LHCN-M2 (cell line): ENCODE measurements around the gene CALB2. TPM values are rescaled to one million over a fixed set of nuclear protein-coding genes. Genes with fewer than 3 reads are reported as not detected.
"Not testable (repeated sequence)": the region's sequence is repeated elsewhere in the genome, so short reads cannot be mapped to it uniquely, and the experiment has no call there.

Source experiments
- DNase-seq: peaks from one replicate; pipeline ENCODE4 v3.0.0-alpha.2; 2012; ENCODE audit warnings: low read depth
- total RNA-seq: library from RNA; depleted of rRNA; stranded (reverse); fragments of >200 nt; gene quantifications from 2 replicates; pipeline ENCODE4 v1.2.3, GENCODE V29; 2014

Gene CALB2
- total RNA-seq, 1 experiment from 2014 or later = 0.23 TPM

DNA sequence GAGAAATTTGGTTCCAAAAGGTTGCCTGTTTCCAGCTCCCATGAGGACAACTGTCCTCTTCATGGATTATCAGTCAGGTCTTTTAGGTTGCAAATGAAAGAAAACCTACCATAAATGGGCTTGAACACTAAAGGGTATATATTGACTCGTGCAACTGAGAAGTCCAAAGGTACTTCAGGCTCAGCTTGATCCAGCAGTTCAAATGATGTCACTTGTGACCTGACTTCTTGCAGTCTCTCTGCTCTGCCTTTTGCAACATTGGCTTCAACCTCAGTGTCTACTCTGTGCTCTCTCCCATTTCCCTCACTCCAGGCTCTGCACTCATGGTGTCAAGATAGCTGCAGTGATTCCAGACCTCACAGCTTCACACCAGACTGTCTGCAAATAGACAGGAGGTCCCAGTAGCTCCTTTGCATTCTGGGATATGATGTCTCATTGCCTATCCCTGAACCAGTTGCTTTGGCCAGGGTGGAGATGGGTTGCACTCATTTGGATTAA lies 5.5 kb upstream of the CALB2 start:
- DNase-seq = no peak

DNA sequence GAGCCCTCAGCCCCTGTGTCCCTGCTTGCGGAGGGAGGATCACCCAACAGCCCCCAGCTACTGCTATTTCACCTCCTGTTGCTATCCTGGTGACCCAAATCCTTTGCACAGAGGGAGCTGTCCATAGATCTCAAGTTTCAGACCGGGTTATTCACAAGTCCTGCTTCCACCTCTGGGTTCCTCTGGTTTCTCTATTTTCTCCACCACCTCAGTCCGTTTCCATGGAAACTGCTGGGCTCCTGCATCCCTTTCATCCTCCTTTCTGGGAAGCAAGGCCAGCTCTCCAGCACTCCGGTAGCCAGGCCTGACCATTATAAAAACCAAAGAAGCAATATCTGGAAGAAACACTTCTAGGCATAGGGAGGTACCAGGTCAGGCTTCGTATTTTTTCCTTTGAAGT lies 4.8 kb upstream of the CALB2 start:
- DNase-seq = no peak

DNA sequence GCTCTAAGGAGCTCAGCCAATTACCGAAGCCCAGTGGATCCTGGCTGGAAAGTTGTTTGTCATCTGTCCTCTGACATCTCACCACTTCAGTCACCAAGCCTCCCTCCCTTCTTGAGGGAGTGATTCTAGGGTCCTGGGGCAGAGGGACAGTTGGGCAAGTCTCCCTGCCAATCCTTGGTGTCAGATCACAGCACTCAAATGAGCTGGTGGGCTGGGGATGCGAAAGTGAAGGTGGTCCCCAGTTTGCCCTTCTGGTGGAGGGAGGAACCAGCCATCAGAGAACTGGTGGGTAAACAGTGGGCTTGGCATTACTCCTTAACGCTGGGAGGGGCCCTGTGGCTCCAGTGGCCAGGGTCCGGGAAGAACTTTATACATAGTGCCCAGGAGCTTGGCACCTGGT lies 4.4 kb upstream of the CALB2 start:
- no peak for DNase-seq

DNA sequence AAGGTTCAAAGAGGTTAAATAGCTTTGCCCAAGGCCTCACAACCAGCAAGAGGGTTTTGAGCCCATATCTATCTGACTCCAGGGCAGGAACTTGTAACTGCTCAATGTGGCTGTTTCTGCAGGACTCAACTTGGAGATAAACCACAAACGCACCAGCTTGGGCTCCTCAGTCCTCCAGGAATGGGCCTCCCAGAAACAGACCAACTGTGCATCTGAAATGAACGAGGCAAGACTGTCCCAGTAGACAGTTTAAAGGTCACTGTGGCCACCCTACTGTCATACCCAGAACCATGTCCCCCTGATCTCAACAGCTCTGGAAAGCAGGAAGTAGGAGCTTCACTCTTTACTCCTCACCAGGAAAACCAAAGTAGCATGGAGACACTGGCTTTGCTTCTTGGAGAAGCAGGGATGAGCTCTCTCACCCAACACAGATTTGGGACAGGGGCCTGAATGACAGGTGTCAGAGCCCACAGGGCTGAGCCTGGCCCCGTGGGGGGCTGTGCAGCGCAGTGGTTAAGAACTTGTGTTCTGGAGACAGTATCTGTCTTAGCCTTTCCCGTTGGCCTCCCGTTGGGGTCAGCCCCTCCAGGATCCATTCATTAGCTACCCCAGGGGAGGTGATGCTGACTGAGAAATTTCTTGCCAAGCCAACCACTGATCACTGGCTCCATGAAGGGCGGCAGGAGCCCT lies 2.3 kb upstream of the CALB2 start:
- DNase-seq = no peak

DNA sequence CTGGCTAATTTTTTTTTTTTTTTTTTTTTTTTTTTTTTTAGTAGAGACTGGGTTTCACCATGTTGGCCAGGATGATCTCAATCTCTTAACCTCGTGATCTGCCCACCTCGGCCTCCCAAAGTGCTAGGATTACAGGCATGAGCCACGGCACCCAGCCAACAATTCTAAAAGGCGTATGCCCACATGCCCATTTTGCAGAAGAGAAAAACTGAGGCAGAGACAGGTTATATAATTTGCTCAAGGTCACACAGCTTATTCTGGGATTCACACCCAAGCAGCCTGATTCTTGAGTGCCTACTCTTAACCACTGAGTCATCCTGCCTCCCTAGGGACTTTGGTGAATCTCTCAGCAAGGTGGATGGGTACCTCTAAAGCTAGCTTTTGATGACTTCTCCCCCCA lies 1.6 kb upstream of the CALB2 start:
- DNase-seq = not testable (repeated sequence)

DNA sequence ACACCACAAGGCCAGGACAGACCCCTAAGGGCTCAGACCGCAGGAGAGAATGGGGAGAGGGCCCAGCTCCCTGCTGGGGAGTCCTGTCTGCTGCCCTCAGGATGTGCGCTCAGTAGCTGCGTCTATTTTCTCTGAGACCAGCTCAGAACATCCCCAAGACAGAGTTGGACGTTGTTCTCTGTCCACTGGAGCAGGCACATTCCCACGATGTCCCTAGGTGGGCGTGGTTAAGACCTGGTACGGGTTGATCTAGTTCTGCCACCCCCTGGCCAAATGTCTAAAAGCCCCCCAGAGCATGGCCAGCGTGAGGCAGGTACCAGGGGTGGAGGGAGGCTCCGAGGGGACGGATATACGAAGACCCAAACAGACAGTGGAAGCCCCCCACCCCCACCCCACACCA lies 842 bp upstream of the CALB2 start:
- no peak for DNase-seq

DNA sequence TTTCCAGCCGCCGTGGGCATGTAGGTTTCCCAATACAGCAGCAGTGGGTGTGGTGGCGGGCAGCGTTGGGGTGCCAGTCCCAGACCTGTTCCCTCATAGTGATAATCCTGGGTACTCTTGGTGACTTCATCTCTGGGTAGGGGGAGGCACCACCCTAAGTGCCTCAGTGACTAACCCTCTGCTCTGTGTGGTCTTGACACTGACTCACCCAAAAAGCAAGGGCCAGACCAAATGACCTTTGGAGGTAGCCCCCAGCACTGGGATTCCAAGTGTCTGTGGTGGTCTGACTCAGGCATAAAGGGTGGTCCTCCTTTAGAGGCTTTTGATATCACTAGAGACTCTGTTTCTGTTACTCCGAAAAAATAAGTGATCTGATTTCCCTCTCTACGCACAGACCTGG lies 908 bp downstream of the CALB2 start:
- DNase-seq = no peak

DNA sequence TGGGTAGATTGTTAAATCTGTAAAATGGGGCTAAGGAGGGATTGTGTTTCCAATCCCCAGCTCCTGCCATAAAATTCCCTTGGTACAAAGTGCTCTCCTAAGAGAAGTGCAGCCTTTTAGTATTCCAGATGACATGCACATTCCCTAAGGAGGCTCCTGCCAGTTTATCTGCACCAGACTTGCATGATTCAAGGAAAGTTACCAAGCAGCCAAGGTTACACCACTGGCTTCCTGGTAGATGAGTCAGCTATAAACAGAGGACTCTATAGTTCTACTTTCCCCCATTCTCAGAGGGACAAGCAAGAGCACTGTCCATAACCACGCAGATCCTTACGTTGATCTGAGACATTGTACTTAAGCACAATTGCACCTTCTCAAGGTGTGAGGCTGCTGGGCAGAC lies 1.9 kb downstream of the CALB2 start:
- DNase-seq = peak; percentile 78

DNA sequence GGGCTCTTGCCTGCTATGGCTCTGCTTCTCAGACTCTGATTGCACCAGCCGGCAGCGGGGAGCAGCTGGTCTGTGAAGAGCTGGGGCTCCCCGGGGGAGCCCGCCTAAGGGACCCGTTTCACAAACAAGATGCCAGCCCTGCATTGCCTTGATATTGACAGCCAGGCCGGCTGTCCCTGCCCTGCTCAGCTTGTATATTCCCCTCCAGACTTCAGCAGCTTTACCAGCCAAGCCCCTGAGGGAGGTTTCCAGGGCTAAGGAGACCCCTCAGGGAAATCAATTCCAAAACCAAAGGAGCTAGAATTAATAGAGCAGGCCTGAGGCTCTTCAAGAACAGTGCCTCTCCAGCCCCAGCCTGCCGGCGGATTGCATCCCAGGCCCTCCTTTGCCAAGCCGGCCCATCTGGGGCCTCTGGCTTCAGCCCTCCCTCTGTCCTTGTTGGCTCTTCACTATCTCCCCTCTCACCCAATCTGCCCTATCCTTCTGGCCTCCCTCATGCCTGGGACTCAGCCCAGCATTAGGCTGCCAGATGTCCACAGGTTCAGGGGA lies 5.7 kb downstream of the CALB2 start:
- DNase-seq = no peak

DNA sequence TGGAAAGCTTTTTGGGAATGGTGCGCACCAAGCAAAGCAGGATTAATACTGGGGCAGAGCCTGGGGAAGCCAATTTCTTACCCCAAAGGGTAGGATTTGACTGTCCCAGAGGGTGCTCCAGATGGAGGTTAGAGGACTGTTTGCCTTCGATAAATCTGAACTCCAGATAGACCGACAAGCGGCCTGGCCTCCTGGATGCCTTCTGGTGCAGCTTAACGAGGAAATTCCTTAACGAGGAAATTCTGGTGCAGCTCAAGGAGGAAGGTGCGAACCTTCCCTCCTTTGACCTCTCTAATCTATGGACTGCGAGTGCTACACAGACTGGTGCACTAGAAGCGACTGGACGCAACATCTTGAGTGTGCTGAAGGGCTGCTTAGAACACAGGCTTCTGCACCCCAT lies 6.5 kb downstream of the CALB2 start:
- DNase-seq = no peak

DNA sequence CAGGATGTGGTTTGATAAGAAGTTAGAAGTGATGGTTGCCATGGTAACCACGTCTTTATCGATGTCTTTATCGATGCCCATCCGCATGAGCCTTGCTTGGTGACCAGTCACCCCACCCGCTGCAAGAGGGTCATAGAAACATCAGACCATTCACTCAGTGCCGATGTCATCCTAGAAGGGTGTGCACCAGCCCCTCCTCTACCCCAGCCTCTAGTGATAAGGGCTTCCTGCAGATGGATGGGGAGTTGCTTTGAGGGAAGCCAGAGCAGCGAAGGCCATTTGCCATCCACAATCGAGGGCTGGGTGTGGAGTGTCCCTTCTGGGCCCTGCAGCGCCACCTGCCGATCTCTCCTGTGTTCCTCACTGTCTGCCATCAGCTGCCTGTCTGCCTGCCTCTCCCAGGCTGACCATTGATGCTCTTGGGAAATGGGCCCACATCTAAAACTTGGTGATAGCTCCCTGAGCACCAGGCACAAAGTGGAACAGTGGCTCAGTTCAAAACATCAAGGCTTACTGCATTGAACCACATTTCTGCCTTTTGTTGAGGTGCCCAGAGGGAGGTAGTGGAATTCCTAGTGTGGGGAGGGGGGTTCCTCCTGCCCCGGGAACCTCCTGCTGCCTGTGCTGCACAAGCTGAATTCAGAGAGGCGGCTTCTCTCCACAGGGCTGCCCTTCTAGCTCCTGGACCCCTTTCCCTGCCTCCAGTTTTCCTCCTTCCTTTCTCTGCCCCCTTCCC lies 8.9 kb downstream of the CALB2 start:
- DNase-seq = peak; percentile 26

DNA sequence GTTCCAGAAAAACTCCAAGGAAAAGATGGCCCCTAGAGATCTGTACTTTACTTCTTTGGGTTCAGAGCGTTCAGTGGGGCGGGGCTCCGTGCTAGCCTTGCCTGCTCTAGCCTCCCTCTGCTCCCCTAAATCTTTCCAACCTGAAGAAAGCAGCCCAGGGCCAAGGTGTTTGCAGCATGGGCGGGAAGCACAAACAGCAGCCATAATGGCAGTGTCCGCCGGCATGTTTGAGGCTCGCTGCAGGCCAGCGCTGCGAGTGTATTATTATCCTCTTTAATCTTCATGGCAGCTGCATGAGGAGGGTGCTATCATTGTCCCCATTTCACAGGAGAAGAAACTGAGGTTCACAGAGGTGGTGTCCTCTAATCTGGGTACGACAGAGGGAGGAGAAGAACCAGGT lies 10.4 kb downstream of the CALB2 start:
- no peak for DNase-seq

DNA sequence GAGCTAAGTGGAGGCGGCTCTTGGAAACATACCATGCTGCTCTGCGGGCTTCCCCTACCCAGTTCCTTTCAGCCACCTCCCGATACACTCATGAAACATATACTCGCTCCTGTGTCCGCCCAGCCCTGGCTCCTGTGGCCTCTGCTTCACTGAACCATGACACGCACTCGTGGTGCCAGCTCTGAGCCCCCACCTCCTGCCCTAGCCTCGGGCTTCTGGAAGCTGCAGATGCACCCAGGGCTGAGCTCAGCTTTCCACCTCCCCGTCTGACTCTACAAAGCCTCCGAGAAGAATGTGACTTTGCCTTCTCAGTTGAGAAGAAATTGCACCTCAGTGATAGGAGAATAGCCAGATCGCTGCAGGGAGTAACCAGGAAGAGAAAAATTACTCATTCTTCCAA lies 11.0 kb downstream of the CALB2 start:
- DNase-seq = no peak

DNA sequence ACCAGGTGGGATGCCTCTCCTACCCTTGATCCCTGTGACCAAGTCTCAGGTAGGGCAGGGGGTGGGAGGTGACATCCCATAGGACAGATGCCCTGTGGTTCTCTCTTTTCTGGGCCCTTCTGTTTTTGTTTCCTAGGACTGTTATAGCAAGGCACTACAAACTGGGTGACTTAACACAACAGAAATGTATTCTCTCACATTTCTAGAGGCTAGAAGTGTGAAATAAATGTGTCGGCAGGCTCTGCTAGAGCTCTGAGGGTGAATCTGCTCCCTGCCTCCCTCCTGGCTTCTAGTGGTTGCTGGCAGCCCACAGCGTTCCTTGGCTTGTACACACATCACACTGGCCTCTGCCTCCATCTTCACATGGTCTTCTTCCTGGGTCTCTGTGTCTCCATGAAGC lies 12.7 kb downstream of the CALB2 start:
- DNase-seq = no peak

DNA sequence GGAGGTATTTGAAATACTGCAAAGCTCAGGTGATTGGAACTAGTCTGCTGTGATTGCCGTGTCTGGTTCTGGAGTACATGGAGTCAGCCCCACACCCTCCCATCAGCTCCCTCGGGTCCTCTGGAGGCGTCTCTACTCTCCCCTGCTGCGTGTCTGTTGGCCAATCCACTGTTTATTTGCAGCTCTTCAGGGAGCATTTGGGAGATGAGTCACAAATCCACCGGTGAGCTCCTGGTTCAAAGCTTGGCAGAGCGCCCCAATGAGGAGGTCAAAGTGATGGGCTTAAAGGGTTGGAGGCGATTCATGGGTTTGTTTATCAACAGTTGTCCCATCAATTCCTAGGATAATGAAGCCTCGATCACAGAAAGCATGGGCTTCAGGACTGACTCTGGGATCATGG lies 14.6 kb downstream of the CALB2 start:
- DNase-seq = no peak

DNA sequence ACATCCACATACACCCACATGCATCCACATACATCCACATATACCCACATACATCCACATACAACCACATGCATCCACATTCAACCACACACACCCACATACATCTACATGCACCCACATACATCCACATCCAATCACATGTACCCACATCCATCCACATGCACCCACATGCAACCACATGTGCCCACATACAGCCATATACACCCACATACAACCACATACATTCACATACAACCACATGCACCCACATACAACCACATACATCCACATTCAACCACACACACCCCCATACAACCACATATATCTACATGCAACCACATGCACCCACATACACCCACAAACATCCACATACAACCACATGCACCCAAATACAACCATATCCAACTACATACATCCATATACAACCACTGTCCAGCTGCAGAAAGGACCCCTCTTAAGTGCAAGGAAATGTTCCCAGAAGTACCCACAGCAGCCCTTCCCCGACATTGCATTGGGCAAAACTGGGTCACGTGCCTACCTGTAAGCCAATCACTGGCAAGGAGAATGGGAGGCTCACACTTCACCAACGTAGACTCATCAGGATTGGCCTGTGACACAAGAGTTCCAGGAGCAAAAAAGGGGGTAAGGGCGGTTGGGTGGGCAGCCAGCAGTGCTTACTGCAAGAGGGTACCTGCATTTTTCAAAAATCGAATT lies 18.1 kb downstream of the CALB2 start:
- no peak for DNase-seq

DNA sequence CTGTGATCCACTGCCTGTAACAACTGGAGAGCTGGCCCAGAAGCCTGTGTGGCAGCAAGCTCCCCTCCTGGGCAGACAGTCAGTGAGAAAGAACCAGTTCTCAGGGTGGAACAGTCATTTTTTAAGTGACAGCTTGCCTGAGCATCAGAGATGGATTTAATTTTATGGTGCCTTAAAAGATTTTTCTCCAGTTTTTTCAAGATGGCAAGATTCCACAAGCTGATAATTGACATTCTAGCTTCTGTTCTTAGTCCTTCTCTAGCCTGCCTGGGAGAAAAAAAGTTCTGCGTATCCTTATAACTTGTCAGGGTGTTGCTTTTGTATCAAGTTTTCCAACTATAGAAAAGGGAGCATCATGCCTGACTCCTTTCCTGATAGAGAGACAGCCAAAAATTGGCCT lies 21.2 kb downstream of the CALB2 start:
- no peak for DNase-seq

DNA sequence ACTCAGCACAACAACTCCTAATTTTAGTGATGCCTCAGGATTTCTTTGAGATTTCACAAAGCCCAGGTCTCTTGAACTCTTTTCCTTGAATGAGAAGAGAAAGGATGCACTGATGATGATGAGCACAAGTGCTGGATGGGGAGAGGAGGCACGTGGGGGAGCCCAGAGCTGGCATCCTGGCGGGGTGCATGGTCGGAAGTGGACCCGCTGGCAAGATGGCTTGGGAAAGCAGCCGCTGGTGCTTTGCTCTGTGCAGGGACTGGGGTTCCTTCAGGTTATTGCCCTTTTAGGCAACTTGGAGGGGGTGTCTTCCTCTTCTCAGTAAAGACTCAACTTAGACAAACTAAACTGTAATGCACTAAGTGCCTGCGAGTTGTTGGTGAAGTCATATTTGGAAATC lies 22.3 kb downstream of the CALB2 start:
- no peak for DNase-seq

DNA sequence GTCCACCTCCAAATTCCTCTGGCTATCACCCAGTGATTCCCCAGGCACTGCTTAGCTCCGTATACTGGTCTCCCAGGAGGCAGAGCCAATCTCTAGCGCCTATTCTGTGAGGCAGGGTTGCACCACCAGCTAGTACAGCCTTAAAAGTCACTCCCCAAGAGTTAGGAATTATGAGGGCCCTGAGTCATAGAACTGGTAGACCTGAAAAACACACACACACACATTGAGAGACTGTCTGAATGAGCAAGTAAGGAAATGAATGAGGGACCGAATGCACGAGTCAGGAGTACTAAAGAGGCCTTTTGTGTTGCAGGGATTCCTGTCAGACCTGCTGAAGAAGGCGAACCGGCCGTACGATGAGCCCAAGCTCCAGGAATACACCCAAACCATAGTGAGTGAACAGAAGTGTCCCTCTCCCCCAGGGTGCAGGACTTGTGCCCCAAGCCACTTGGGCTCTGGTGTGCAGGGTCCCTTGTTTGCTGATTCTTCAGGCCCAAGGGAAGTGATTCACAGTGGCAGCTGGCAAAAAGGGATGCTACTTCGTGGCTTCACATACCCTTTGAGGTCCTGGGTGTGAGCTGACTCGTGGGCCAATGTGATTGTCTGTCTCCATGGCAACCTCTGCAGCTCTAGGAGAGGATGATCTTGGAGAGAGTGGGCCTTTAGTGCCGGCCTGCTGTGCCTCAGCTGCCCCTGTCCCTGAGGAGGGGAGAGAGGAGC lies 24.7 kb downstream of the CALB2 start:
- peak; percentile 42 for DNase-seq

DNA sequence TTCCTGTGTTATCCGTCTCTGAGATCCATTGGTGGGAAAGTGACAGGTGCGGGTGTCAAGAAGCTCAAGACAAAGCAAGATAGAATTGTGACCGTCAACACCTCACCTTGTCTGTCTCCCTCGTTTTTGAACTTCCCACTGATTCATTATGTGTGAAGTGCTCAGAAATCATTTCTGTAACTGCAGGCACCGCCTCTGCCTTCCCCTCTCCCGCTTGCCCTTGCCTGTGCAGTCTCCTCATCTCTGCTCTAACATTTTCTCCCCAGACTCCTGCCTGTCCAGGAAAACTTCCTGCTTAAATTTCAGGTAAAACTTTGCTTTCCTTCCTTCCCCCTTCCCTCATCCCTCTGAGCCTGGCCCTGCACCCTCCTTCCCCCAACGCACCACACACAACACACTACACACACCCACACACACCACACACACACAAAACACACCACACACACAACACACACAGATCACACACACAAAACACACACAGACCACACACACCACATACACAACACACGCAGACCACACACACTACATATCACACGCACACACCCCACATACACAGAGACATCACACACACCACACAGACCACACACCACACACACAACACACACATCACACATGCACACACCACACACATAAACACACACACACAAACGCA lies 25.7 kb downstream of the CALB2 start:
- no peak for DNase-seq
